HG03520 (cell line): Measurements from ENCODE around the gene TP73.
"Not testable (repeated sequence)": the region's sequence is repeated elsewhere in the genome, so short reads cannot be mapped to it uniquely, and the experiment has no call there.

Source experiments
- ATAC-seq: cut with Tn5 transposase; IDR thresholded peaks from one replicate; pipeline ENCODE4 v1.9.1; 2021; ENCODE audit warnings: mild to moderate bottlenecking, moderate library complexity; ENCODE audit not compliant: unreplicated experiment

The TP73 gene

DNA sequence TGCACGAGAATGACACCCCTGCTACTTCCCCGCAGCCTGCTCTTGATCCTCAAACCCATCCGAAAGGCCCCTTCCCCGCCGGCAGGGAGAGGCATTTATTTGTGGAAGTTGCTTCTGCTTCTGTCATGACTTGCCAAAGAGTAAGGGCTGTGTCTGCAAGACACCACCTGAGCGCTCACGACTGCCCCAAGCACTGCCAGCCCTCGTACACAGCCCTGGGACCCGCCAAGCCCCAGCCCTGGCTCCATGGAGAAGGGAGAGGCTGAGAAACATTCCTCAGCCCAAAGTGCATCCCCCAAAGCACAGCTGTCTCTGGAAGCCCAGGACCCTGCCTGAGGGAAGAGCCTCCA is 33.8 kb upstream of the TP73 start:
- no peak for ATAC-seq

DNA sequence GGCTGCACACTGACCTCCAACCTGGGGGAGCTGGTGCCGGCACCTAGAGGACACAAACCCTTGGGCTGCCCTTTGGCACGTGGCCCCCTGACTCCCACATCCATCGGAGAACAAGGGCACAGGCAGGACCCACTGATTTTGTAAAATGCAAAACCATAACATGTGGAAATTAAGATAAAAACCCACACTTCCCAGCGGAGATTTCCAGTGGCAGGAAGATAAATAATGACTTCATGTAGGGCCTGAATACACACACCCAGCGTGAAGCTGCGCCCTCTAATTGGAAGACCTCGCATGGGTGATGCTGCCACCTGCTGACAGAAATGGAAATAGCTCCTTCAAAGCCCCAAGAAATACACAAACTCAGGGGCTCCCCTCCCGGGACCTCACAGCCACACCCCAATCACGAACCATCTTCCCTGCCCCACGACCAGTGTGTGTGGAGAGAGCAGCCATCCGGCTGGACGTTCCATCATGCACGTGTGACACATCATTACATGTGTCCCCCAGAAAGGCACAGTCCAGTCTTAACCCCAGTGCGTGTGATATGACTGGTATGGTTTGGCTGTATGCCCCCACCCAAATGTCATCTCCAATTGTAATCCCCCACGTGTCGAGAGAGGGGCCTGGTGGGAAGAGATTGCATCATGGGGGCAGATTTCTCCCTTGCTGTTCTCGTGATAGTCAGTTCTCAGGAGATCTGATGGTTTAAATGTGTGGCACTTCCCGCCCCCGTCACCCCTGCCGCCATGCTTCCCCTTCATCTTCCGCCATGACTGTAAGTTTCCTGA is 33.2 kb upstream of the TP73 start:
- peak; percentile 55 for ATAC-seq

DNA sequence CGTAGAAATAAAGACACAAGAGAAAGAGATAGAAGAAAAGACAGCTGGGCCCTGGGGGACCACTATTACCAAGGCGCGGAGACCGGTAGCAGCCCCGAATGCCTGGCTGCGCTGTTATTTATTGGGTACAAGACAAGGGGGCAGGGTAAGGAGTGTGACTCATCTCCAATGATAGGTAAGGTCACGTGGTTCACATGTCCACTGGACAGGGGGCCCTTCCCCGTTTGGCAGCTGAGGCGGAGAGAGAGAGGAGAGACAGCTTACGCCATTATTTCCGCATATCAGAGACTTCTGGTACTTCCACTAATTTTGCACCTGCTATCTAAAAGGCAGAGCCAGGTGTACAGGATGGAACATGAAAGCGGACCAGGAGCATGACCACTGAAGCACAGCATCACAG is 31.6 kb upstream of the TP73 start:
- ATAC-seq = no peak

DNA sequence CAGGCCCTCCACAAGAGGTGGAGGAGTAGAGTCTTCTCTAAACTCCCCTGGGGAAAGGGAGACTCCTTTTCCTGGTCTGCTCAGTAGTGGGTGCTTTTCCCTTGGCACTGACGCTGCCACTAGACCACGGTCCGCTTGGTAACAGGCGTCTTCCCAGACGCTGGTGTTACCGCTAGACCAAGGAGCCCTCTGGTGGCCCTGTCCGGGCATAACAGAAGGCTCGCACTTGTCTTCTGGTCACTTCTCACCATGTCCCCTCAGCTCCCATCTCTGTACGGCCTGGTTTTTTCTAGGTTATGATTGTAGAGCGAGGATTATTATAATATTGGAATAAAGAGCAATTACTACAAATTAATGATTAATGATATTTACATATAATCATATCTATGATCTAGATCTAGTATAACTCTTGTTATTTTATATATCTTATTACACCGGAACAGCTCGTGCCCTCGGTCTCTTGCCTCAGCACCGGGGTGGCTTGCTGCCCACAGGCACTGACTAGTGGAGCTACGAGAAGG is 31.1 kb upstream of the TP73 start:
- ATAC-seq = not testable (repeated sequence)

DNA sequence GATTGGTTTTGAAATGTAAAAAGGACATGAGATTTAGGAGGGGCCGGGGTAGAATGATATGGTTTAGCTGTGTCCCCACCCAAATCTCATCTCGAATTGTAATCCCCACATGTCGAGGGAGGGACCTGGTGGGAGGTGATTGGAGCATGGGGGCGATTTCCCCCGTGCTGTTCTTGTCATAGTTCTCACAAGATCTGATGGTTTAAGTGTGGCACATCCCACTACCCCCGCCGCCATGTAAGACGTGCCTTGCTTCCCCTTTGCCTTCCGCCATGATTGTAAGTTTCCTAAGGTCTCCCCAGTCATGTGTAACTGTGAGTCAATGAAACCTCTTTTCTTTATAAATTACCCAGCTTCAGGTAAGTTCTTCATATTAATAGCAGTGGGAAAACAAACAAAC is 30.2 kb upstream of the TP73 start:
- ATAC-seq = not testable (repeated sequence)

DNA sequence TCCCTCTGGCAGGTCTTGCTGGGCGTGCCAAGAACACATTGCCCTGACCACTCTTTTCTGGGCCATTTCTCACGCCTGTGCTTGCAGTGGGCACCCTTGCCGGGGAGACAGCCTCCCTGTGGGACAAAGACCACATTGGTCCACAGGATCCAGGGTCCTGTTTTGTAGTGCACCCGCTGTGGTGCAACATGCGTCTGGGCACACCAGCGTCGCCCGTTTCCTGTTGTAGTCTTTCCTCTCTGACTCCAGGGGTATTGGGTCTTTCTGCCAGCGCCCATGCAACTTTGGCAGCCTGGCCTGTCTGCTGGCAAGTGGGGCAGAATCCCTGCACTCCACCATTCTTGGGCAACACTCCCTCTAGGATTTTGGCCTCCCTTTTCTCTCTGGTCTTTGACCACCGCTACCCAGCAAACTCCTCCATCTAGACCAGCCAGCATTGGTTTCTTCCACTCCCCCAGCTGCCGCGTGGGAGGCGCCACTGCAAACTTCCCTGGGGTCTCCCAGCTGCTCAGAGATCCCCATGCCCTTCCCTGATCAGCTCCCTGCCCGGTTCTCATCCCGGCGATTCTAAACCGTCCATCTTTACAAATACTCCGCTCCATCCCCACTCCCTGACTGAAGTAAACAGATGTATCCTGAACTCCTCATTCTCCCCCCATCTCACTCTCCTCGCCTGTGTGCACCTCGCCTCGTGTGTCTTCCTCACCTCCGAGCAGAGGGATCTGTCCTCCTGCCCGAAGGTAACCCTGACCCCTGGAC is 28.7 kb upstream of the TP73 start:
- ATAC-seq = no peak

DNA sequence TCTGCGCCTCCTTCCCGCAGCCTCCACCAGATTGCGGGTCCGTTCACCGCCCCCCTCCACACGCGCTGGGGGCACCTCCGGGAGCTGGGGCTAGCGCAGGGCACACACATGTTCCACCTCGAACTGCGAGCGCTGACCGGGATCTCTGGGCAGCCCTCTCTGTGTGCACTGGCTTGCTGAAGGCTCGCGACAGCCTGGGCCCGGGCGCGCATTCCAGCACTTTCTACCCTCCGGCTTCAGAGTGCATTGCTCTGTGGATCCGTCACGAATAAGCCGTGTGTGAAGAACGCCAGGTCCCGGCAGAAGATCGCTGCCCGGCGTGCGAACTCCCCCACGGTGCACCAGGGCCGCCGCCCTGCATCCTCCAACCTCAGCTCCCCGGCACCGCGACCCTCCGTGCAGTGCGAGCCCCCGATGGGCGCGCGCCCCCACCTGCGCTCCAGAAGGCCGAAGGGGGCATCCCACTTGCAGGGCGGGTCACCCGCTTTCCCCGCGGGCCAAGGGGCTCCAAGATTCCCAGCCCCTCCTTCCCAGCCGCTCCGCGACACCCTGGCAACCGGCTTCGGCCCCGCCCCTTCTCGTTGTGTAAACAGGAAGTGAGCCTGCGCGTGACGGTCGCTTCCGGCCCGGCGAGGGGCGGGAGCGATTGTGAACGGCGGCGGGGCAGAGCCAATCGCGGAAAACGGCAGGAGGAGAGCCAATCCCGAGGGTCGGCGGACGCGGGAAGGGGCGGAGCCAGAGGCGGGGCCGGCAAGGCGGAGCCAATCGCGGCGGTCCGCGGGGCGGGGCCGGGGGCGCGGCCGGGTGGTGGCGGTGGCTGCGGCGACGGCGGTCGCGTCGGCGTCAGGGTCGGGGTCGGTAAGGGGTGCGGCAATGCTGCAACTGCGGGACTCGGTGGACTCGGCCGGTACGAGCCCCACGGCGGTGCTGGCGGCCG is 27.8 kb upstream of the TP73 start, which contains the start of gene TPRG1L:
TPRG1L (plus strand) TSS at position 816 of the 937 bp plus-strand sequence; CDS start at position 874, 58 bp downstream.
- ATAC-seq = peak; percentile 94

DNA sequence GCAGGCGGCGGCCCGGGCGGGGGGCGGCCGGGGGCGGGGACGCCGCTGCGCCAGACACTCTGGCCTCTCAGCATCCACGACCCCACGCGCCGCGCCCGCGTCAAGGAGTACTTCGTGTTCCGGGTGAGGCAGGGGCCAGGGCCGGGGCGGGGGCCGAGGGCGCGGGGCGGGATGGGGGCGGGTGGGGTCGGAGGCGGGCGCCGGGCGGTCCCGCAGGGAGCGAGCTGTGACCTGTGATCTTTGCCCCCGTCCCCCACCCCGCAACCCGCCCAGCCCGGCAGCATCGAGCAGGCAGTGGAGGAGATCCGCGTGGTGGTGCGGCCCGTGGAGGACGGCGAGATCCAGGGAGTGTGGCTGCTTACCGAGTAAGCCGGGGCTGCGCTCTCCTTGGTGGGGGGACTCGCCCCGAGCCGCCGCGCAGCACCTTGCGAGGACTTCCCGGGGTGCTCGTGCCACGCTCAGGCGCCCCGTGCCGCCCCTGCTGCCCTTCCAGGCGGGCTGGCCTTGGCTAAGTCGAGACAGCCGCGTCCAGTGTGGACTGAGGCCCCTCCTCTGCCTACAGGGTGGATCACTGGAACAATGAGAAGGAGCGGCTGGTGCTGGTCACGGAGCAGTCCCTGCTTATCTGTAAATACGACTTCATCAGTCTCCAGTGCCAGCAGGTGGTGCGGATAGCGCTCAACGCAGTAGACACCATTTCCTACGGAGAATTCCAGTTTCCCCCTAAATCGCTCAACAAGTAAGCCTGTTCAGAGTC is 27.0 kb upstream of the TP73 start:
- ATAC-seq = no peak

DNA sequence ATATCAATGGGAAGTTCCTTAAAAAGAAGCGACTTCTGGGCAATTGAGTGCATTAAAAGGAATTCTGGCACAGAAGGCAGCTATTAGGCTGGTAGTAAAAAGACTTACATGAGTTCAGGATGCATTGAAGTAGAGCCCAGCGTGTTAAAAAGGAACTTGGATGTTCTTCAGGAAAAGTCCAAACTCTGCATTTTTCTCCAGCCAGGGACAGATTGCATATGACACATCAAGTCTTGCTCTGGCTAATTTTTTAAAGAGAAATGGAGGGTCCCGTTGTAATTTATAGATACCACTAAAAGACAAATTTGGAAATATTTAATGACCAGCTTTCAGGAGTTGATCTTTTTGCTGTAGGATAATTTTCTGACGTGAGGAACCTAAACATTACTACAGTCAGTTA is 26.3 kb upstream of the TP73 start:
- ATAC-seq = no peak

DNA sequence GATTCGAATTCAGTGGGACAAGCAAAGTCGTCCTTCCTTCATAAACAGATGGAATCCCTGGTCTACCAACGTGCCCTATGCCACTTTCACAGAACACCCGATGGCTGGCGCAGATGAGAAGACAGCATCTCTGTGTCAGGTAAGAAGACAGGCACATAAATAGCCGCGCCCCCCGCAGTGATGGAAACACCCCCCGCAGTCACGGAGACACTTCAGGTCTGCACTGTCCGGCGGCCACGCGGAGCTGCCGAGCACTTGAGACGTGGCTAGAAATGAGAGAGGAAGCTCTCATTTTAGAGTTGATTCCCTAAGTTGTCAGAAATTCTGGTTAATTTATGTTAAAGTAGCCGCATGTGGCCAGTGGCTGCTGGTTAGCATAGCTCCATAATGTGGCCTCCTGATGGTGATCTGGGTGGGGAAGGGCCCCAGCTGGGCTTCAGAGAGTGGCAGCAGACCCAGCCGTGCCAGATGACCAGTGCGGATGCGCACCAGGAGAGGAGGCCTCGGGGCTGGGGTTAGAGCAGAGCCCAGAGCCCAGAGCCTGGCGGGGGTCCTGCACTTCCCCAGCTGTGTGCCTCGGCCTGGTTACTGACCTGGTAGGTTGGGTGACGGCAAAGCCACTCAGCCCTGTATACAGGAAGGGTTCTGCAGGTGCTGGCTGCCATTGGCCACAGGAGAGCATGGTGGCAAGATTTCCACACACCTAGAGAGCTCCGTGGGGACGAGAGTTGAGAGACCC is 24.6 kb upstream of the TP73 start:
- ATAC-seq = no peak

DNA sequence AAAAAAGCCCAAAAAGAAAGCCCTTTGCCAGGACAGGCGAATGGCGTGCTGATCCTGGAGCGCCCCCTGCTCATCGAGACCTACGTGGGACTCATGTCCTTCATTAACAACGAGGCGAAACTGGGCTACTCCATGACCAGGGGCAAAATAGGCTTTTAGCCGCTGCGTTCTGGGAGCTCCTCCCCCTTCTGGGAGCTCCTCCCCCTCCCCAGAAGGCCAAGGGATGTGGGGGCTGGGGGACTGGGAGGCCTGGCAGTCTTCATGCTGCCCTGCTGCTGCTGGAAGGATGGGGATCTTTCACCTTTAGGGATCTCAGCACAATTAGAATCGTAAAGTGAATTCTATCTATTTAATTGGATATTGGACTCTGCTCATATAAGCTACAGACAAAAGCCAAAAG is 23.9 kb upstream of the TP73 start:
- ATAC-seq = no peak

DNA sequence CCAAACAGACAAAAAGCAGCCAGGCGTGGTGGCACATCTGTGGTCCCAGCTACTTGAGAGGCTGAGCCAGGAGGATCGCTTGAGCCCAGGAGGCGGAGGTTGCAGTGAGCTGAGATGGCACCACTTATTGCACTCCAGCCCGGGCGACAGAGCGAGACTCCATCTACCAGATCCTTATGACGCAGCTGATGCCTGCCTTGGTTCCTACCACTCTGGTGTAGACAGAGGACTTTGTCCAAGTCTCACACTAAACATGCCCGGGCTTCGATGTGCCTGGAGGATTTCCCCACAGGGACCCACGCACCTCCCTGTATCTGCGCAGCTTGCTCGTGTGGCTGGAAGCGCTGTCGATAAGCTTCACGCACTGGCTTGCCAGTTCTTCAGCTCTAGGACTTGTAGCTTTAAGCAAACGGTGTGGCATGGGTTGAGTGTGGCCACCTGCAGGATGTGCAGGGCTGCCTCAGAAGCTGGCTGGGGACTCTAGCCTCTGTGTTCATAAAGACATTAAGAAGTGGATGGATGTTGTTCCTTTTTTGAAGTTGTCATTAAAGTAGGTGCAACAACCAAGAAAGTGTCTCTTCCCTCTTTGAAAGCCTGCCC is 22.7 kb upstream of the TP73 start:
- no peak for ATAC-seq

DNA sequence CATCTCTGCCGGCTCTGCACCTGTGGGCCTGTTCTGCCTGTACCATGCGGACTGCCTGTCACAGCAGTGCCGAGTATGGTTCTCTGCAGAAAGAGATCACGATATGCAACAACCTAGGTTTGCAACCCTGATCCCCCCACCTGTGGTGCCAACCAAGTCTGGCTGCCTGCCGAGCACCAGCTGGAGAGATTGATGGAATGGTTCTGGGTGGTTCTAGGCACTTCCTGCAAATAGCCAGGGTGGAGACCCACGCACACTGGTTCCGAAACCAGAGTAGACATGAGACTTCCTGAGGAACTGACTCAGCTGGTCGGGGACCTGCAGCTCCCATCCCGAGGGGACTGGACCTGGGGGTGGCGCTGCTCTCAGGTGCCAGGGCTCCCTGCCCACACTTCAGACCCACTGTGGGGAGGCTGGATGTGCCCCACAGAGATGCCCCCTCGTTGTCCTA is 22.1 kb upstream of the TP73 start:
- ATAC-seq = no peak

DNA sequence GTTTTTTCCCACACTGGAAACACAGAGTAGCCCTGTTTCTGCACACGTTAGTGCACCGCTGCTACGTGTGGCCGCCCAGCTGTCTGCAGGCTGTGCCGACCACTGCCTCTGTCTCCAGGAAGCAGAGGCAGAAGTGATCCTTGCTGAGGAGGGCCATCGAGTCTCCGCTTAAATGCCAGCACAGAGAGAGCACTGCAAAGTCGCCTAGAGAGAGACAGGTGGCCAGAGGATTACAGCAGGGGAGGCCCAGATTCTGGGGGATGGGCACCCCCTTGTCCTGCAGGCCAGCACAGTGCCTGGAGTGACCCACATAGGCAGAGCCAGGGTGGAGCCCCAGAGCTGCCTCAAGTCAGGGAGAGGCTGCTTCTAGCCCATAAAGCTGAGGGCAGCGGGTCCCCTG is 21.4 kb upstream of the TP73 start:
- ATAC-seq = no peak

DNA sequence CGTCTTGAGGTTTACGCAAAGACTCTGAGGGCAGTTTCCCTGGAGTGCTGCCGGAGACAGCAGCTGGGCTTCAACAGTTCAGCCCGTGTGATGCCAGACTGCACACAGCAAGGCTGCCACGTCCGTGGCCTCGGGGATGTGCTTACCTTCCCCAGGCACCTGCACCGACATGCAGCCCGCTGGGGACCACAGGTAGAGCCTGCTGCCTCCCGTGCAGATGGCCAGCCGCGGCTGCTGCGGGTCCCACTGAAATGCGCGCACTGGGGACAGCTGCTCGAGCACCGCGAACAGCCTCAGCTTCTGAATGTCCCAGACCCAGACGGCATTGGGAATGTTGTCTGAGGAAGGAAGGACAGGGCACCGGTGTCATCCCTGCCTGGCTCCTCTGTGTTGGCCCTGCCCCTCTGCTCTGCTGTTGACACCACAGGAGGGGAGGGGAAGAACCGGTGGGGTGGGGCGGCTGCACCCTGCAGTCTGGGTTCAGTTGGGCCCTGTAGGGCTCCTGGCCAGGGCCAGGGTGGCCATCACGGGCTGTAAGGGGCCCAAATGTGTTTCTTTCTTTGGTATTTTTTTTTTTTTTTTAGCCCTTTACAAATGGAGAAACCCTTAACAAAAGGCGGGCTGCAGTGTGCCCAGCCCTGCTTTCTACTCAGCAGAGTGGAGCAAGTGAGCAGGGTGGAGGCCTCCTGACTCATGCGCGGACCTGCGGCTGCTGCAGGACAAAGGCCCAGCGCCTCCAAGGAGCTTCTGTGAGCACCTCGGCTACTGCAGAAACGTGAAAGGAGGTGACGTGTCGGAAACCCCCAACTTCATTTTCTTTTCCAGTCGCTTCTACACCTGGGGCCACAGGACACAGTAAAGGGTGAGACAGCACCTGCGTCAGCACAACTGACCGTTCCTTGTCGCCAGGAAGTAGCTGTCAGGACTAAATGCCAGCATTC is 20.7 kb upstream of the TP73 start:
- ATAC-seq = no peak

DNA sequence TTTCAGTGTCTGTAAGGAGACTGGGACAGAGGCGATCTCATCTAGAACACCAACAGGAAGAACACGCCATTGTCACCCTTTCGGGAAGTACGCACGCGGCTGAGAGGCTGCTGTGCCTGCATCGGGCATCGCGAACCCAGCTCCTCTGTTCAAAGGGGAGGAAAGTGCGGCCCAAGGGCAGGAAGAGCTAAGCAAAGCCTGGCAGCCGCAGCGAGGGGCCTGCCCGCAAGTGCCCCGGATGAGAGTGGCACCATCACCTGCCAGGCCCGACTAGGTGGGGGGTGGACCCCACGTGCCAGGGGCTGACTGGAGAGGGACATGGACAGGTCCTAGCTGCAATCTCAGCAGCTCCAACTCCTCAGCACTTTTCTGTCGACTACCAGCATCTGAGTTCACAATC is 20.0 kb upstream of the TP73 start:
- ATAC-seq = no peak

DNA sequence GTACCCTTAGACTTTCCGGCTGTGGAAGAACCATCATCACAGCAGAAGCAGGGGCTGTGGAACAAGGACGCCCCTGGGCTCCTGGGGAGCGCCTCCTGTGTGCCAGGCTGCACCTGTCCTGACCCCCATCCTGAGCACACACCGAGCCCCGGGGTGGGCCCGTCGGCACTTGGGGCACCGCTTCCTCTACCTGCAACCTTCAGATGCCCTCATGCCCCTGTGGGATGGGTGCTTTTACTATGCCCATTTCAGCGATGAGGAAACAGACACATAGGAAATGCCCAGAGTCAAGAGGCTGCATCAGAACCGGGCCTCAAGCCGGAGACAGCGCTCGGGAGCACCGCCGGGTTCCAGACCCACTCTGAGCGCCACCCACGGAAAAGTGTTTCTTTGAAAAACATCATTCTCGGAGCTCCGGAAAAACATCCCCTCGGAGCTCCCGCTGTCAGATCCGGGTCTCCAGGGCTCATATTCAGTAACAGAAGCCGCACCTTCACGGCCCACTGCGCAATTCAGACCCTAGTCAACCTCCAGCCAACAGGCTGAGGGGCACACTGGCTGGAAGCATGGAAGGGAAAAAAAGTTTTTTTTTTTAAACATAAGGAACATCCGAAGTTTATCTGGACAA is 19.5 kb upstream of the TP73 start:
- ATAC-seq = no peak
